ENCODE data around the gene HNF4A.

DNA sequence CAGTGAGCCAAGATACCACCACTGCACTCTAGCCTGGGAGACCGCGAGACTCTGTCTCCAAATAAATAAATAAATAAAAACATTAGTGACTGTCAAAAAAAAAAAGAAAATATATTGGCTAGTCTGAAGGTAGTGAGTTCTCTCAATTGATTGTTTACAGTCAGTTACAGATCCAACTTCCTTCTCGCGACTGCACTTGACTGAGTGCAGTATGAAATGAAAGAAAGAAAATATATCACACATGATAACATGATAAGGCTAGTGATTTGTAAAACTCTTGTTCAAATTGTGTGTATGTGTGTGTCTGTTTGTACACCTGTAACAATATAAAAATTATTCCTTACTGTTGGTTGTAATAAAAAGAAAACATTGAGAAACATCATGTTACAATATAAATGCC, 10.8 kb upstream of the HNF4A start:
- TF ChIP-seq, protein P1, sequence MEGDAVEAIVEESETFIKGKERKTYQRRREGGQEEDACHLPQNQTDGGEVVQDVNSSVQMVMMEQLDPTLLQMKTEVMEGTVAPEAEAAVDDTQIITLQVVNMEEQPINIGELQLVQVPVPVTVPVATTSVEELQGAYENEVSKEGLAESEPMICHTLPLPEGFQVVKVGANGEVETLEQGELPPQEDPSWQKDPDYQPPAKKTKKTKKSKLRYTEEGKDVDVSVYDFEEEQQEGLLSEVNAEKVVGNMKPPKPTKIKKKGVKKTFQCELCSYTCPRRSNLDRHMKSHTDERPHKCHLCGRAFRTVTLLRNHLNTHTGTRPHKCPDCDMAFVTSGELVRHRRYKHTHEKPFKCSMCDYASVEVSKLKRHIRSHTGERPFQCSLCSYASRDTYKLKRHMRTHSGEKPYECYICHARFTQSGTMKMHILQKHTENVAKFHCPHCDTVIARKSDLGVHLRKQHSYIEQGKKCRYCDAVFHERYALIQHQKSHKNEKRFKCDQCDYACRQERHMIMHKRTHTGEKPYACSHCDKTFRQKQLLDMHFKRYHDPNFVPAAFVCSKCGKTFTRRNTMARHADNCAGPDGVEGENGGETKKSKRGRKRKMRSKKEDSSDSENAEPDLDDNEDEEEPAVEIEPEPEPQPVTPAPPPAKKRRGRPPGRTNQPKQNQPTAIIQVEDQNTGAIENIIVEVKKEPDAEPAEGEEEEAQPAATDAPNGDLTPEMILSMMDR (IDR thresholded peaks at IDR 0.05; ENCODE audit: low read length): no peak
- no peak for TF ChIP-seq EZH2 (IDR thresholded peaks at IDR 0.05; ENCODE audit: borderline replicate concordance, low read length)

Measured in OCI-LY1 (cell line).